NOMO-1 (cell line): Measurements from ENCODE around the gene NT5E.

ENCODE experiments used
- DNase-seq, 2 experiments: peaks; one replicate each; lab custom pipeline; 2025; ENCODE audit not compliant: unreplicated experiment in 2 of 2; lab: John Stamatoyannopoulos, UW

The NT5E gene

DNA sequence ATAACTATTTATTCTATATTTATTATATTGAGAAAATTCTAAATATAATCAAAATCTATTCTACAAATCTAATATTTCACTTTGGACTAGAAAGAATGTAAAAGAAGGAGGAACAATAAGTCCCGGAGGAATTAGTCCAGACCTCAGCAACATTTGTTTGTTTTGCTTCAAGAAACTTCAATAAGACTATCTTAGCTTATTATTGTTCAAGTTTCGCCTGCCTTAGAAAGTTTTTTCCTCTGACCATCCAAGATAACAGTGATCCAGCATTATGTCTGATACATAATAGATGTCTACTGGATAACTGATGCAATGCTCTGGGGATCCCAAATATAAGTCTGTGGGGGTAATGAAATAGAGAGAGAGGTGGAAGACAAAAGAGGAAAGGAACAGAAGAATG, 28.7 kb upstream of the NT5E start:
- DNase-seq, result no peak

DNA sequence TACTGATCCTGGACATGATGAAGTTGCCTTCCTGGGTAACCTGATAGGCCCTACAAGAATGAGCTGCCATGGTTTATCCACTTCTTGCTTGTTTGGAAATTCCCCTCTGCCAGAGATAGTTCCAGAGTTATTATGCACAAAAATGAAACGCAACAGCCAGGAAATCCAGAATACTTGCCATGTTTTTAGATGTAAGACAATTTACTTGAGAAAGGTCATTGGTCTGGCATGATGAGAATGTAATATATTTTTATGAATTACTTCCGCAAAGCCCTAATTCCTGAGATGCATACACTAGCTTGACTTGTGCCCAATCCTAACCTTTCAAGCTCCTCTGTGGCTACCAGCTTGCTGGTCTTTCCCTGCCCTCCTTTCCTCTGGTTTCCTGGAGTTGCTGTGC, 27.9 kb upstream of the NT5E start:
- no peak for DNase-seq

- DNase-seq, result no peak
Observed at GRCh38 chr6:85422996-85423395, 26.9 kb upstream of the NT5E start.

GRCh38 chr6:85424981-85425380, 24.9 kb upstream of the NT5E start:
- DNase-seq, result no peak

DNA sequence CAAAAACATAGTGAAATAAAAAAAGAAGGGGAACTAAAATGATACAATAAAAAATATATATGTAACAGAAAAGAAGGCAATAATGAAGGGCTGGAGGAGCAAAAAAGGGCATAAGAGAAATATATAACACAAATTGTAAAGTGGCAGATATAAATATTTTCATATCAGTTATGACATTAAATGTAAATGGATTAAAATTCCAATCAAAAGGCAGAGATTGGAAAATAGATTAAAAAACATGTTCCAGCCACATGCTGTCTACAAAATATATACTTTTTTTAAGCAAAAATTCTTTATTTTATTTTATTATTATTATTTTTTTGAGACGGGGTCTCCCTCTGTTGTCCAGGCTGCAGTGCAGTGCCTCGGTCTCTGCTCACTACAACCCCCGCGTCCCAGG, 23.9 kb upstream of the NT5E start:
- DNase-seq, result no peak

DNA sequence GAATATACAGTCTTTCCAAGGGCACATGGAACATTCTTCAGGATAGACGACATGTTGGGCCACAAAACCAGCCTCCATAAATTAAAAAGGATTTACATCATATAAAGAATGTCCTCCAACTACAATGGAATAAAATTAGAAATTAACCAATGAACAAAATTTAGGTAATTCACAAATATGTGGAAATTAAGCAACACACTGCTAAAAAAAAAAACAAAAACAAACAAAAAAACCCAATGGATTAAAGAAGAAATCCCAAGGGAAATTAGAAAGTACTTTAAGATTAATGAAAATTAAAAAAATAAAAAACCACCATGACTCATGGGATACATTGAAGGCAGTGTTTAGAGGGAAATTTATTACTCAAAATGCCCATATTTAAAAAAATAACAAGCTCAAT, 21.4 kb upstream of the NT5E start:
- no peak for DNase-seq

GRCh38 chr6:85429346-85429745, 20.5 kb upstream of the NT5E start:
- DNase-seq, result no peak

DNA sequence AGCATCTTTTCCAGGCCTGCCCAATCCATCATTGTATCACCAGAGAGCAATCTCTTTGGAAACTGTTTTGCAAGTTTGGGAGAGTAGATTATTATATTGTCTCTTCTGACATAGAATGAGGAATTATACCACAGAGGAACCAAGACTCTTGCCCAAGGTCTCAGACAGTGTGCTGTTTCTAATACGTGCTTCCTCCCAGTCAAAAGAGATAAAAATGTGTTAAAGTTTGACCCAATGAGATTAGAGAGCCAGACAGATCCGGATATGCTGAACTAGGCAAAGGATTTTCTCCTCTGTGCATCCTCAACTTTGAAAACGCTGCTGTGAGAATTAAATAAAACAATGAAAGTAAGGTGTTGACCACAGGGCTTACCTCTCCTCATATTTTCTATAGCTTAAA, 18.6 kb upstream of the NT5E start:
- peak in 1 of 2 experiments; percentile 19 for DNase-seq

- DNase-seq, result no peak
Observed at GRCh38 chr6:85432554-85432953, 17.3 kb upstream of the NT5E start.

DNA sequence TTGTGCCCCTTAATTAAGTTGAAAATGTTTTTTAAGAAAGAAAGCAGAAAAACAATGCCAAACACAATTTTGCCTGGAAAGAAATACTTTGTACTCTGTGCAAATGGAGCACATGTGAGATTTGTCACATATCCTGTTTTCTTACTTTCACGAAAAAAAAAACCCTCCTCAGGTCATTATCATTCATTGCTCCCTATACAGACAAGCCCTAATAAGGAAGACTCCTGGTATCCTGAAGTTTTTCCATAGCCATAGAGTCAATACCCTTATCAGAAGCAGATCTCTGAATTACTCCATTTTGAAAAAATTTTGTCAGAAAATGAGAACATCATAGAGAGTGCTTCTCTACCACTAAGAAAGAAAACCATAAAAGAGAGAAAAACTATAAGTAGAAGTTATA, 14.0 kb upstream of the NT5E start:
- no peak for DNase-seq

- DNase-seq, result no peak
Observed at GRCh38 chr6:85436411-85436810, 13.5 kb upstream of the NT5E start.

- DNase-seq, result no peak
Observed at GRCh38 chr6:85436939-85437495, 12.9 kb upstream of the NT5E start.

GRCh38 chr6:85443349-85444117, 6.3 kb upstream of the NT5E start:
- DNase-seq, result no peak

- DNase-seq, result no peak
Observed at GRCh38 chr6:85449388-85449817, 480 bp upstream of the NT5E start.

DNA sequence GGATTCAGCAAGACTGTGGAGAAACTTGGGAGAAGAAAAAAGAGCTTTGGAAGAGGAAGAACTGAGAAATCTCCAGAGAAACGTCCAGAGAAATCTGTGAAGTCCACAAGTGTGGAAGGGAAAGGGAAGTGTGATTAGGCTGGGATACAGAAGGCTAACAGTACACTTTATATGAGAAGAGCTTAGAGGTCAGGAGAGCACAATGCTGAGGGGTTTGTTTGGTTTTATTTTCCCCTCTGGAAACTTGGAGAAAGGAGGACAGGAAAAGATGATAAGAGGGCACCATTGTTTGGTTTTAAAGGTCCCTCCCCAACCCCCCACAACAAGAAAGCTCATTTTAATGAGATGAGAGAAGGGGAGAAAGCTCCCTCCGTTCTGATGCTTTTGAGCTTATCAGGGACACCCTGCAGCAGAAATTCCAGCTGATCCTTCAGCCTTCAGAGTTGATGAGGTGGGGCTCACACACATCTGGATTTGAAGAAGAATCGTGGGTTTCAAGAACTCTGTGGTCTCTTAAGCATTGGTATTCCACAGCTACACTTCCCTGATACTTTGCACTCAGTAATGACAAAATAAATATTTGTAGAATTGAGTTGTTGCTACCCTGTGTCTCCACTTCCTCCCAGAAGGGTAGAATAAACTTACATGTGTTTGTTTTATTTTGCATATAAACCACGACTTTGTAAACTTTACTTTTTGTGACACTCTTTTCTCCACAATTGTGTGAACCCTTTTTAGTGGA, 1.9 kb downstream of the NT5E start:
- no peak for DNase-seq

GRCh38 chr6:85452441-85452881, 2.6 kb downstream of the NT5E start:
- DNase-seq, result no peak

- no peak for DNase-seq
Observed at GRCh38 chr6:85453052-85453451, 3.2 kb downstream of the NT5E start.

GRCh38 chr6:85453490-85453889, 3.6 kb downstream of the NT5E start:
- no peak for DNase-seq

GRCh38 chr6:85455471-85456026, 5.7 kb downstream of the NT5E start:
- DNase-seq, result peak; percentile 36 to 70

DNA sequence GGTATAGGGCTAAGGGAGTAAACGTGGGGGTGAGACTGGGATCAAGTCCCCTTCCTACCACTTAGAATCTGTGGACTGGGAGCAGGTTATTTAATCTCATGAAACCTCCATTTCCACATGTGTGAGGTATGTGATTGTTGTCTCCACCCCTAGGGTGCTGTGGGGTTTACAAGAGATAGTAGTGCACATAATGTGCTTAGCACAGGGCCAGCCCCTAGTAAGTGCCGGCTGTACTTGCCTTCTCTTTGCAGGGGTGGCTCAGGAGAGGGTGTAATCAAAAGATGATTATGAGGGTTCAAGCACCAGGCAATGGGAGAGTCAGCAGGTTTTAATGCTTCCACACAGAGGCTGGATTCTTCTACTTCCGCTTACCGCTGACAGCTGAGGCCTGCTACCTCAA, 6.9 kb downstream of the NT5E start:
- no peak for DNase-seq

GRCh38 chr6:85458184-85458583, 8.3 kb downstream of the NT5E start:
- DNase-seq, result peak; percentile 26 to 61

DNA sequence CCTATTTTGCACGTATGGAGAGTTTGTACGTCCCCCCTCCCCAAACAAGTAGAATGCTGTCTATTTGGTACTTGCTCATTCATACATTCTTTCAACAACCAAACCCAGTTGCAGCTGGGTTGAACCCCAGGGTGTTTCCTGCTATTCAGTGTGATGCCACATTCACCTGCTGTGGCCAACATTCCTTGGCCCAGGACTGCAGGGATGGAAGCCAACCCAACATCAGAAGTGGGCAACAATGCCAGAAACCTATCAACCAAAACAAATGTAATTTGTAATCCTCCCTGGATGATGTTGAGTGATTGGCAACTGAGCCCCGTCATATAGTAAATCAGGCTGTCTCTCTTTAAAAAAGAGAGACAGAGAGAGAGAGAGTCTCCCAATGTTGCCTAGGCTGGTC, 8.9 kb downstream of the NT5E start:
- DNase-seq, result no peak
